IPS DF 19.7 (cell line): Measurements from ENCODE around the gene MAML2.

Experiments
- DNase-seq: peaks from one replicate; pipeline ENCODE4 v3.0.0-alpha.2; 2013; ENCODE audit warnings: low read depth, low spot score

Gene MAML2

GRCh38 chr11:96342961-96343711 lies at the start of gene MAML2:
TSS of gene MAML2 (minus strand) at chr11:96343195. CDS start at chr11:96341895, 1,300 bp downstream.
- peak; percentile 88 for DNase-seq

- no peak for DNase-seq
Observed at GRCh38 chr11:96391698-96392307, 48.8 kb upstream of the MAML2 start.

- DNase-seq: no peak
Observed at GRCh38 chr11:96390488-96390792, 47.4 kb upstream of the MAML2 start.

GRCh38 chr11:96389720-96390487 lies 46.9 kb upstream of the MAML2 start, which contains the start of the genes CCDC82 and JRKL:
TSS of gene CCDC82 (minus strand) at chr11:96389912. CDS start at chr11:96384747, 5,165 bp downstream.
TSS of gene JRKL (plus strand) at chr11:96390013. CDS start at chr11:96390650, 637 bp downstream.
- peak; percentile 64 for DNase-seq

GRCh38 chr11:96388891-96389719 lies 46.1 kb upstream of the MAML2 start:
- peak; percentile 40 for DNase-seq

GRCh38 chr11:96385187-96385586 lies 42.2 kb upstream of the MAML2 start:
- DNase-seq: no peak

GRCh38 chr11:96384156-96384555 lies 41.2 kb upstream of the MAML2 start:
- no peak for DNase-seq

- DNase-seq: no peak
Observed at GRCh38 chr11:96376796-96377195, 33.8 kb upstream of the MAML2 start.

GRCh38 chr11:96373826-96374225 lies 30.8 kb upstream of the MAML2 start:
- no peak for DNase-seq

- DNase-seq: no peak
Observed at GRCh38 chr11:96367342-96367741, 24.3 kb upstream of the MAML2 start.

GRCh38 chr11:96366024-96366423 lies 23.0 kb upstream of the MAML2 start:
- DNase-seq: no peak

- no peak for DNase-seq
Observed at GRCh38 chr11:96365493-96365892, 22.5 kb upstream of the MAML2 start.

- DNase-seq: no peak
Observed at GRCh38 chr11:96361778-96362177, 18.8 kb upstream of the MAML2 start.

- no peak for DNase-seq
Observed at GRCh38 chr11:96358321-96358720, 15.3 kb upstream of the MAML2 start.

- DNase-seq: no peak
Observed at GRCh38 chr11:96357794-96358193, 14.8 kb upstream of the MAML2 start.

- no peak for DNase-seq
Observed at GRCh38 chr11:96356848-96357247, 13.9 kb upstream of the MAML2 start.

GRCh38 chr11:96342014-96342960 lies 708 bp downstream of the MAML2 start:
- no peak for DNase-seq

GRCh38 chr11:96341211-96342013 lies 1.6 kb downstream of the MAML2 start:
- no peak for DNase-seq

GRCh38 chr11:96340555-96340885 lies 2.5 kb downstream of the MAML2 start:
- DNase-seq: no peak
